Measurements from ENCODE around the gene IFNAR2.

DNA sequence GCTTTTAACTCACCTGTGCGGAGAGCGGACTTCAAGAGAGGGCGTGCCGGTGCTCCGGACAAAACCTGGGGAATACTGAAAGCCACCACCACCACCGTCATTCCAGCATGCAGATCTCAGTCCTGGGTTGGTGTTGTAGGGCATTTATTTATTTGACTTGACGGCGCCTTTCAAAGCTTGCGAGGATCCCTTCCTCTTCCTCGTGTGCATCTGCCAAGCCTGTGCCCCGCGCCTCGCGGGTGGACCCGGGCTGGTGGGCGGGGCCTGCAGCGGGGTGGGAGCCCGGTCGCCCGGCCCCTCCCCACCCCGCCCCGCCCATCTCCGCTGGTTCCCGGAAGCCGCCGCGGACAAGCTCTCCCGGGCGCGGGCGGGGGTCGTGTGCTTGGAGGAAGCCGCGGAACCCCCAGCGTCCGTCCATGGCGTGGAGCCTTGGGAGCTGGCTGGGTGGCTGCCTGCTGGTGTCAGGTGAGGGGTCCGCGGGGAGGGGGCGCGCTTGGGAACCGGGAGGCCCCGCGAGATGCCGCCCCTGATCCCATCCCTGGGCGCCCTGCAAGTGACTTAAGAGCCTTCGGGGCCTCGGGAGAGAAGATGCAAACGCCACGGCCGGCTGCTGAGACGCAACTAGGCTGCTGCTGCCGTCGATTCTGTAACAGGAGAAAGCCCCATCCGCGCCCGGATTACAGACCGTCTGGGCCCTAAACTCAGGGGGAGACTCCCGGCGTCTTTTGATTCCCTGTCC, 36.5 kb downstream of the IFNAR2 start, which contains the start of gene IL10RB:
- TF ChIP-seq, protein P1, sequence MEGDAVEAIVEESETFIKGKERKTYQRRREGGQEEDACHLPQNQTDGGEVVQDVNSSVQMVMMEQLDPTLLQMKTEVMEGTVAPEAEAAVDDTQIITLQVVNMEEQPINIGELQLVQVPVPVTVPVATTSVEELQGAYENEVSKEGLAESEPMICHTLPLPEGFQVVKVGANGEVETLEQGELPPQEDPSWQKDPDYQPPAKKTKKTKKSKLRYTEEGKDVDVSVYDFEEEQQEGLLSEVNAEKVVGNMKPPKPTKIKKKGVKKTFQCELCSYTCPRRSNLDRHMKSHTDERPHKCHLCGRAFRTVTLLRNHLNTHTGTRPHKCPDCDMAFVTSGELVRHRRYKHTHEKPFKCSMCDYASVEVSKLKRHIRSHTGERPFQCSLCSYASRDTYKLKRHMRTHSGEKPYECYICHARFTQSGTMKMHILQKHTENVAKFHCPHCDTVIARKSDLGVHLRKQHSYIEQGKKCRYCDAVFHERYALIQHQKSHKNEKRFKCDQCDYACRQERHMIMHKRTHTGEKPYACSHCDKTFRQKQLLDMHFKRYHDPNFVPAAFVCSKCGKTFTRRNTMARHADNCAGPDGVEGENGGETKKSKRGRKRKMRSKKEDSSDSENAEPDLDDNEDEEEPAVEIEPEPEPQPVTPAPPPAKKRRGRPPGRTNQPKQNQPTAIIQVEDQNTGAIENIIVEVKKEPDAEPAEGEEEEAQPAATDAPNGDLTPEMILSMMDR (IDR thresholded peaks at IDR 0.05): no peak
- TF ChIP-seq POLR2A (IDR thresholded peaks at IDR 0.05) (no peak), POLR2AphosphoS5 (IDR thresholded peaks at IDR 0.05) (peak in 2 of 3 donors; percentile 61 to 76), EP300 (IDR thresholded peaks at IDR 0.05) (no peak)
